Ovary (tissue), 10 donors: ENCODE results near the gene RAP1A. TPM values are rescaled to one million over a fixed set of nuclear protein-coding genes. Genes with fewer than 3 reads are reported as not detected.
A peak's percentile ranks its signal among the peaks of the same experiment; 100 is the strongest.

Experiments
- DNase-seq, 5 donors: peaks; one replicate each; pipeline ENCODE4 v3.0.0-alpha.2; 2019 to 2020
- H3K27ac ChIP-seq, 2 donors: fragments of 200-600 bp; one replicate each; pipeline versions ENCODE4 v1.5.1 to v1.8.0; 2019 to 2022
- H3K27me3 ChIP-seq: fragments of 200-600 bp; one replicate; pipeline ENCODE4 v1.8.0; 2022
- H3K36me3 ChIP-seq: fragments of 200-600 bp; sonication (generic); one replicate; pipeline ENCODE4 v1.5.1; 2019
- H3K4me1 ChIP-seq: one replicate; pipeline ENCODE4 v1.8.1; 2013; ENCODE audit warnings: mild to moderate bottlenecking, moderate library complexity; ENCODE audit not compliant: insufficient read depth
- H3K4me3 ChIP-seq: fragments of 200-600 bp; sonication (generic); one replicate; pipeline ENCODE4 v1.5.1; 2017
- H3K9me3 ChIP-seq, 2 donors: fragments of 200-600 bp in 1 of 2; sonication (generic) in 1 of 2; one replicate each; pipeline versions ENCODE4 v1.5.1 to v1.8.1; 2013 to 2019; ENCODE audit warnings: mild to moderate bottlenecking in 1 of 2, moderate library complexity in 1 of 2
- CTCF ChIP-seq, 3 donors: fragments of 450-650 bp in 2 of 3; fragments of 200-600 bp in 1 of 3; IDR thresholded peaks; one replicate each; pipeline versions ENCODE4 v1.5.1 to v1.8.0; 2016 to 2022; ENCODE audit warnings: antibody characterized with exemption in 3 of 3, mild to moderate bottlenecking in 1 of 3
- EP300 ChIP-seq: sonication (generic); formaldehyde crosslinking; IDR thresholded peaks from one replicate; pipeline ENCODE4 v1.6.1; 2017; ENCODE audit warnings: antibody characterized with exemption
- POLR2A ChIP-seq: fragments of 450-650 bp; IDR thresholded peaks from one replicate; pipeline ENCODE4 v1.6.1; 2017; ENCODE audit warnings: antibody characterized with exemption, mild to moderate bottlenecking, moderate library complexity
- WGBS, 3 donors: extraction: QIAGEN DNeasy Blood & Tissue Kit in 1 of 3; methylation state at CpG; one replicate each; pipeline versions ENCODE4 v1.1.5 to v1.1.7; 2013 to 2017; 5-methylcytosine and 5-hydroxymethylcytosine counted together
- intact Hi-C, 4 donors: fragments of 100-400 bp; cut with DNase I; formaldehyde crosslinking; loops; one replicate each; pipeline versions ENCODE4 v1.11.0 to v1.15.1; 2022 to 2023
- long read RNA-seq, 3 donors: library from polyadenylated mRNA in 2 of 3; unstranded in 2 of 3; transcript quantifications; one replicate each; pipeline ENCODE4 v2.0.0 and lab custom pipeline, GENCODE V29; 2021 to 2026
- polyA plus RNA-seq, 2 donors: library from polyadenylated mRNA; stranded (reverse); fragments of 200-250 nt in 1 of 2; fragments of 350-450 nt in 1 of 2; fragmentation: Illumina TruSeq in 1 of 2; extraction: RNeasy Lipid Tissue Mini Kit (QIAGEN cat#74804) in 1 of 2; gene quantifications; one replicate each; pipeline ENCODE4 v1.2.3, GENCODE V29; 2013 to 2014
- total RNA-seq, 7 donors: library from RNA; depleted of rRNA in 2 of 7; stranded (reverse); fragments of >200 nt in 2 of 7; fragmentation: NEBNext Ultra II Directional in 3 of 7; extraction: Animal tissue kit (Norgen Biotek cat#: 25700) in 3 of 7; gene quantifications; one replicate each; pipeline versions ENCODE4 v1.1.0 to v1.2.4, GENCODE V29; 2016 to 2023
- donor health status: DM: no; HTN: no; CAD: no; lungs with moderate emphysema.
- donor health status: DM: no; HTN: no; CAD: no.
- donor health status: Bipolar disorder and iron deficiency.
- donor health status: DM: yes; HTN: yes; CAD: no.
- donor health status: DM: no; HTN: no; CAD: no.
- donor health status: DM: yes; HTN: yes; CAD: no.

RAP1A gene
- total RNA-seq (10 to 100 TPM; 22.2 to 67.6 (median 59.1) TPM), polyA plus RNA-seq (100 to 1,000 TPM in 1 of 2 donors, 10 to 100 TPM in 1; 46.4 to 118 TPM)
- long read RNA-seq, donor 1, full-length matches to known transcripts, result 22 of 36 reads
- long read RNA-seq, donor 1, partial matches to known transcripts, result 6 of 36 reads
- long read RNA-seq, donor 1, other reads (novel, unspliced or antisense), result 8 of 36 reads
- long read RNA-seq, donor 2, full-length matches to known transcripts, result 19 of 35 reads
- long read RNA-seq, donor 2, partial matches to known transcripts, result 16 of 35 reads
- long read RNA-seq, donor 2, other reads (novel, unspliced or antisense), result 0 of 35 reads
- long read RNA-seq, donor 3, full-length matches to known transcripts, result 34 of 48 reads
- long read RNA-seq, donor 3, partial matches to known transcripts, result 3 of 48 reads
- long read RNA-seq, donor 3, other reads (novel, unspliced or antisense), result 11 of 48 reads

- TF ChIP-seq POLR2A (peak; percentile 56), EP300 (no peak), CTCF (IDR thresholded peaks at IDR 0.05) (no peak)
- intact Hi-C loops, result loop anchor here in 2 of 4 donors (10.0 kb wide), 2 partner anchors 105 to 115 kb away; partner anchors contain the start of gene INKA2 (in 1 of the 2)
- Histone ChIP-seq H3K27ac (peak within 1 kb of the TSS; percentile 95 to 96), H3K27me3 (no peaks in the 10 kb centered on the region), H3K9me3 (no peaks in the 10 kb centered on the region), H3K4me3 (peak within 1 kb of the TSS; percentile 98), H3K36me3 (no peaks in the 10 kb centered on the region), H3K4me1 (peaks cover 13% of the 10 kb centered on the region)
- WGBS, 3 donors, result 0 to 1% (median 1%) methylated on average over 70 to 74 of the region's 79 CpGs
- peak; percentile 94 to 97 (median 97) for DNase-seq
Observed at GRCh38 chr1:111619635-111620440, at the start of gene RAP1A. RAP1A (plus strand) TSS chr1:111619789; CDS start chr1:111691361, 71,572 bp downstream.

GRCh38 chr1:111569913-111570312 is 49.7 kb upstream of the RAP1A start:
- TF ChIP-seq POLR2A (no peak), CTCF (IDR thresholded peaks at IDR 0.05) (no peak), EP300 (no peak)
- Histone ChIP-seq H3K4me1 (peaks cover 2% of the 10 kb centered on the region), H3K27ac (no peak overlapping the region), H3K9me3 (no peaks in the 10 kb centered on the region), H3K27me3 (no peaks in the 10 kb centered on the region), H3K4me3 (no peak overlapping the region), H3K36me3 (no peaks in the 10 kb centered on the region)
- 69 to 77% (median 75%) methylated on average over 3 of the region's 3 CpGs for WGBS, 3 donors
- DNase-seq, result no peak
- intact Hi-C loops, result no loop called here

- H3K27me3 ChIP-seq, result no peaks in the 10 kb centered on the region
- peaks cover 2% of the 10 kb centered on the region for H3K4me1 ChIP-seq
- 84 to 93% (median 85%) methylated on average over 2 of the region's 2 CpGs for WGBS, 3 donors
- H3K4me3 ChIP-seq, result no peak overlapping the region
- TF ChIP-seq EP300 (no peak), POLR2A (no peak), CTCF (IDR thresholded peaks at IDR 0.05) (no peak)
- H3K36me3 ChIP-seq, result no peaks in the 10 kb centered on the region
- H3K9me3 ChIP-seq, result no peaks in the 10 kb centered on the region
- H3K27ac ChIP-seq, result no peak overlapping the region
- no peak for DNase-seq
- intact Hi-C loops, result no loop called here
Observed at GRCh38 chr1:111570781-111571181, 48.8 kb upstream of the RAP1A start.

- no peak overlapping the region for H3K27ac ChIP-seq
- 65 to 69% (median 68%) methylated on average over 3 of the region's 3 CpGs for WGBS, 3 donors
Observed at GRCh38 chr1:111571239-111571638, 48.4 kb upstream of the RAP1A start.

More at GRCh38 chr1:111571239-111571638, 48.4 kb upstream of the RAP1A start:
- TF ChIP-seq EP300, result no peak
- no peak for TF ChIP-seq POLR2A
- TF ChIP-seq CTCF (IDR thresholded peaks at IDR 0.05), result no peak
- intact Hi-C loops, result no loop called here
- H3K9me3 ChIP-seq, result no peaks in the 10 kb centered on the region
- H3K27me3 ChIP-seq, result no peaks in the 10 kb centered on the region
- DNase-seq, result no peak
- no peaks in the 10 kb centered on the region for H3K36me3 ChIP-seq
- peaks cover 2% of the 10 kb centered on the region for H3K4me1 ChIP-seq
- H3K4me3 ChIP-seq, result no peak overlapping the region
